ENCODE data around the gene GNG3. TPM values are rescaled to one million over a fixed set of nuclear protein-coding genes. Genes with fewer than 3 reads are reported as not detected.

Gene GNG3
- total and polyA plus RNA-seq, 2 experiments from 2014 or later: 2.1 to 7.2 TPM

DNA sequence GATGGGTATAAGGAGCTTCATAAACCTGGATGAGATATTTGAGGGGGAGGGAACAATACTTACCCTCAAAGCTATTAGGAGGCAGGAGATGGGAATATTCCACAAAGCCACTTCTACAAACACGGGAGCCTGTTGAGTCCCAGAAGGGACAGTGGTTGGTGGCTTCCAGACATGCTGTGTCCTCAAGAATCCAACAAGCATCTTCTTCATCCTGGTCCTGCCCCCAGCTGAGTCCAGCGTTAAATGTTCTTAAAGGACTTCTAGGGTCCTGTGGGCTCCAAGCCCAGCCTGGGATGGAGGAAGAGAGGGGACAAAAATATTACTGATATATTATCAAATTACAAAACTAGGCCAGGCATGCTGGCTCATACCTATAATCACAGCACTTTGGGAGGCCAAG is 40.0 kb upstream of the GNG3 start:
- Histone ChIP-seq H3K4me2 (peak overlapping the region; percentile 97), H3K4me3 (peak overlapping the region; percentile 99), H3F3A (replicated peaks; ENCODE audit: low read depth) (peaks cover 55% of the 10 kb centered on the region), H3K4me1 (ENCODE audit: insufficient read depth) (peaks cover 26% of the 10 kb centered on the region), H3K79me2 (replicated peaks; ENCODE audit: insufficient read depth) (peaks cover 51% of the 10 kb centered on the region), H4K20me1 (replicated peaks; ENCODE audit: insufficient read depth) (peaks cover 15% of the 10 kb centered on the region), H3K27ac (ENCODE audit: low read depth) (peak overlapping the region; percentile 79), H3K9me2 (ENCODE audit: insufficient read depth) (no peaks in the 10 kb centered on the region), H2AFZ (no peak overlapping the region), H3K27me3 (ENCODE audit: insufficient read depth) (no peaks in the 10 kb centered on the region), H3K36me3 (ENCODE audit: insufficient read depth) (peaks cover 15% of the 10 kb centered on the region)
- TF ChIP-seq STAT1 (IDR thresholded peaks at IDR 0.05; ENCODE audit: unreplicated experiment): no peak
- Mint-ChIP-seq H3K9me3 (no peaks in the 10 kb centered on the region; the same call in none of the 3 replicates), H3K27ac (no peak overlapping the region), H3K4me3 (peak overlapping the region; percentile 98), H3K27me3 (ENCODE audit: insufficient read depth, low read depth, poor library complexity) (peaks cover 24% of the 10 kb centered on the region), H3K4me1 (peaks cover 17% of the 10 kb centered on the region), H3K36me3 (ENCODE audit: low read depth) (peaks cover 49% of the 10 kb centered on the region)
- DNase-seq (ENCODE audit: low spot score): no peak
- ATAC-seq: no peak

DNA sequence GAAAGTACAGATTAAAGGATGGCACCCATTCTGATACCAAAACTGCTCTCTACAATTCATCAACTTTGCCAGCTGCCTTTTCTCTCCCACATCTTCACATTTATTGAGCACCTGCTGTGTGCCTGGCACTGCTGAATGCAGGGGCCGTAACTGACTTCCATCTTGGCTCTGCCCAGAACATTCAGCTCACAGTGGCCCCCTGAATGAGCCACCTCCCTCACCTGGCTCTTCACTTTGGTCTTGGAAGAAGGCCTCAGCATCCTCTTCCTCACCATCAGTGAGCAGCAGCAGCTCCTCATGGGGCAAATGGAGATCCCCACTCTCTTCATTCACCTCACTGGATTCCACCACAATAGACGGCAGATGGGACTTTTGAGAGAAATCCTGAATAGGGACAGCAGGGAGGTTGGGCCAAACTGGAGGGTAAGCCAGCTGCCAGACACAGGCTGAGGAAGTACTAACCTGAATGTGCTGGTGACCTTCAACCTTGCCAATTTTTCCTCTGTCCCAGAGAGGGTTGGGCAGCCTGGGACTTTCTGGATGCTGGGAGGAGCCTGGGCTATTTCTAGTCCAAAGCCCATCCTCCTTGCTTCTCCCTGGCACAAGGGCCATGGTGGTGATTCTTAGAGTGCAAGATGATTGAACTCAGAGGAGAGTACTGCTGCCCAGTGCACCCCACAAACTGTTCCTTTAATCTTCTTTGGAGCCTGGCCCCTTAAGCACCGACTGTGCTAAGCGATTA is 37.9 kb upstream of the GNG3 start:
- peaks cover 15% of the 10 kb centered on the region for H4K20me1 ChIP-seq (replicated peaks; ENCODE audit: insufficient read depth)
- no peak for TF ChIP-seq ZNF331 (CRISPR knock-in tag; IDR thresholded peaks at IDR 0.05; ENCODE audit: low read depth)
- TF ChIP-seq ZNF114 (CRISPR knock-in tag; IDR thresholded peaks at IDR 0.05): no peak
- no peak for TF ChIP-seq EZH2 (IDR thresholded peaks at IDR 0.05; ENCODE audit: low read depth, unreplicated experiment)
- no peak for TF ChIP-seq POLR2AphosphoS5 (IDR thresholded peaks at IDR 0.05; ENCODE audit: low read depth)
- TF ChIP-seq, protein P1, sequence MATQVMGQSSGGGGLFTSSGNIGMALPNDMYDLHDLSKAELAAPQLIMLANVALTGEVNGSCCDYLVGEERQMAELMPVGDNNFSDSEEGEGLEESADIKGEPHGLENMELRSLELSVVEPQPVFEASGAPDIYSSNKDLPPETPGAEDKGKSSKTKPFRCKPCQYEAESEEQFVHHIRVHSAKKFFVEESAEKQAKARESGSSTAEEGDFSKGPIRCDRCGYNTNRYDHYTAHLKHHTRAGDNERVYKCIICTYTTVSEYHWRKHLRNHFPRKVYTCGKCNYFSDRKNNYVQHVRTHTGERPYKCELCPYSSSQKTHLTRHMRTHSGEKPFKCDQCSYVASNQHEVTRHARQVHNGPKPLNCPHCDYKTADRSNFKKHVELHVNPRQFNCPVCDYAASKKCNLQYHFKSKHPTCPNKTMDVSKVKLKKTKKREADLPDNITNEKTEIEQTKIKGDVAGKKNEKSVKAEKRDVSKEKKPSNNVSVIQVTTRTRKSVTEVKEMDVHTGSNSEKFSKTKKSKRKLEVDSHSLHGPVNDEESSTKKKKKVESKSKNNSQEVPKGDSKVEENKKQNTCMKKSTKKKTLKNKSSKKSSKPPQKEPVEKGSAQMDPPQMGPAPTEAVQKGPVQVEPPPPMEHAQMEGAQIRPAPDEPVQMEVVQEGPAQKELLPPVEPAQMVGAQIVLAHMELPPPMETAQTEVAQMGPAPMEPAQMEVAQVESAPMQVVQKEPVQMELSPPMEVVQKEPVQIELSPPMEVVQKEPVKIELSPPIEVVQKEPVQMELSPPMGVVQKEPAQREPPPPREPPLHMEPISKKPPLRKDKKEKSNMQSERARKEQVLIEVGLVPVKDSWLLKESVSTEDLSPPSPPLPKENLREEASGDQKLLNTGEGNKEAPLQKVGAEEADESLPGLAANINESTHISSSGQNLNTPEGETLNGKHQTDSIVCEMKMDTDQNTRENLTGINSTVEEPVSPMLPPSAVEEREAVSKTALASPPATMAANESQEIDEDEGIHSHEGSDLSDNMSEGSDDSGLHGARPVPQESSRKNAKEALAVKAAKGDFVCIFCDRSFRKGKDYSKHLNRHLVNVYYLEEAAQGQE (IDR thresholded peaks at IDR 0.05; ENCODE audit: unreplicated experiment): no peak
- TF ChIP-seq, protein P2, sequence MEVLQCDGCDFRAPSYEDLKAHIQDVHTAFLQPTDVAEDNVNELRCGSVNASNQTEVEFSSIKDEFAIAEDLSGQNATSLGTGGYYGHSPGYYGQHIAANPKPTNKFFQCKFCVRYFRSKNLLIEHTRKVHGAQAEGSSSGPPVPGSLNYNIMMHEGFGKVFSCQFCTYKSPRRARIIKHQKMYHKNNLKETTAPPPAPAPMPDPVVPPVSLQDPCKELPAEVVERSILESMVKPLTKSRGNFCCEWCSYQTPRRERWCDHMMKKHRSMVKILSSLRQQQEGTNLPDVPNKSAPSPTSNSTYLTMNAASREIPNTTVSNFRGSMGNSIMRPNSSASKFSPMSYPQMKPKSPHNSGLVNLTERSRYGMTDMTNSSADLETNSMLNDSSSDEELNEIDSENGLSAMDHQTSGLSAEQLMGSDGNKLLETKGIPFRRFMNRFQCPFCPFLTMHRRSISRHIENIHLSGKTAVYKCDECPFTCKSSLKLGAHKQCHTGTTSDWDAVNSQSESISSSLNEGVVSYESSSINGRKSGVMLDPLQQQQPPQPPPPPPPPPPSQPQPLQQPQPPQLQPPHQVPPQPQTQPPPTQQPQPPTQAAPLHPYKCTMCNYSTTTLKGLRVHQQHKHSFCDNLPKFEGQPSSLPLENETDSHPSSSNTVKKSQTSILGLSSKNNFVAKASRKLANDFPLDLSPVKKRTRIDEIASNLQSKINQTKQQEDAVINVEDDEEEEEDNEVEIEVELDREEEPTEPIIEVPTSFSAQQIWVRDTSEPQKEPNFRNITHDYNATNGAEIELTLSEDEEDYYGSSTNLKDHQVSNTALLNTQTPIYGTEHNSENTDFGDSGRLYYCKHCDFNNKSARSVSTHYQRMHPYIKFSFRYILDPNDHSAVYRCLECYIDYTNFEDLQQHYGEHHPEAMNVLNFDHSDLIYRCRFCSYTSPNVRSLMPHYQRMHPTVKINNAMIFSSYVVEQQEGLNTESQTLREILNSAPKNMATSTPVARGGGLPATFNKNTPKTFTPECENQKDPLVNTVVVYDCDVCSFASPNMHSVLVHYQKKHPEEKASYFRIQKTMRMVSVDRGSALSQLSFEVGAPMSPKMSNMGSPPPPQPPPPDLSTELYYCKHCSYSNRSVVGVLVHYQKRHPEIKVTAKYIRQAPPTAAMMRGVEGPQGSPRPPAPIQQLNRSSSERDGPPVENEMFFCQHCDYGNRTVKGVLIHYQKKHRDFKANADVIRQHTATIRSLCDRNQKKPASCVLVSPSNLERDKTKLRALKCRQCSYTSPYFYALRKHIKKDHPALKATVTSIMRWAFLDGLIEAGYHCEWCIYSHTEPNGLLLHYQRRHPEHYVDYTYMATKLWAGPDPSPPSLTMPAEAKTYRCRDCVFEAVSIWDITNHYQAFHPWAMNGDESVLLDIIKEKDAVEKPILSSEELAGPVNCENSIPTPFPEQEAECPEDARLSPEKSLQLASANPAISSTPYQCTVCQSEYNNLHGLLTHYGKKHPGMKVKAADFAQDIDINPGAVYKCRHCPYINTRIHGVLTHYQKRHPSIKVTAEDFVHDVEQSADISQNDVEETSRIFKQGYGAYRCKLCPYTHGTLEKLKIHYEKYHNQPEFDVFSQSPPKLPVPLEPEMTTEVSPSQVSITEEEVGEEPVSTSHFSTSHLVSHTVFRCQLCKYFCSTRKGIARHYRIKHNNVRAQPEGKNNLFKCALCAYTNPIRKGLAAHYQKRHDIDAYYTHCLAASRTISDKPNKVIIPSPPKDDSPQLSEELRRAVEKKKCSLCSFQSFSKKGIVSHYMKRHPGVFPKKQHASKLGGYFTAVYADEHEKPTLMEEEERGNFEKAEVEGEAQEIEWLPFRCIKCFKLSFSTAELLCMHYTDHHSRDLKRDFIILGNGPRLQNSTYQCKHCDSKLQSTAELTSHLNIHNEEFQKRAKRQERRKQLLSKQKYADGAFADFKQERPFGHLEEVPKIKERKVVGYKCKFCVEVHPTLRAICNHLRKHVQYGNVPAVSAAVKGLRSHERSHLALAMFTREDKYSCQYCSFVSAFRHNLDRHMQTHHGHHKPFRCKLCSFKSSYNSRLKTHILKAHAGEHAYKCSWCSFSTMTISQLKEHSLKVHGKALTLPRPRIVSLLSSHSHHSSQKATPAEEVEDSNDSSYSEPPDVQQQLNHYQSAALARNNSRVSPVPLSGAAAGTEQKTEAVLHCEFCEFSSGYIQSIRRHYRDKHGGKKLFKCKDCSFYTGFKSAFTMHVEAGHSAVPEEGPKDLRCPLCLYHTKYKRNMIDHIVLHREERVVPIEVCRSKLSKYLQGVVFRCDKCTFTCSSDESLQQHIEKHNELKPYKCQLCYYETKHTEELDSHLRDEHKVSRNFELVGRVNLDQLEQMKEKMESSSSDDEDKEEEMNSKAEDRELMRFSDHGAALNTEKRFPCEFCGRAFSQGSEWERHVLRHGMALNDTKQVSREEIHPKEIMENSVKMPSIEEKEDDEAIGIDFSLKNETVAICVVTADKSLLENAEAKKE (CRISPR knock-in tag; IDR thresholded peaks at IDR 0.05): no peak
- TF ChIP-seq, protein P3, sequence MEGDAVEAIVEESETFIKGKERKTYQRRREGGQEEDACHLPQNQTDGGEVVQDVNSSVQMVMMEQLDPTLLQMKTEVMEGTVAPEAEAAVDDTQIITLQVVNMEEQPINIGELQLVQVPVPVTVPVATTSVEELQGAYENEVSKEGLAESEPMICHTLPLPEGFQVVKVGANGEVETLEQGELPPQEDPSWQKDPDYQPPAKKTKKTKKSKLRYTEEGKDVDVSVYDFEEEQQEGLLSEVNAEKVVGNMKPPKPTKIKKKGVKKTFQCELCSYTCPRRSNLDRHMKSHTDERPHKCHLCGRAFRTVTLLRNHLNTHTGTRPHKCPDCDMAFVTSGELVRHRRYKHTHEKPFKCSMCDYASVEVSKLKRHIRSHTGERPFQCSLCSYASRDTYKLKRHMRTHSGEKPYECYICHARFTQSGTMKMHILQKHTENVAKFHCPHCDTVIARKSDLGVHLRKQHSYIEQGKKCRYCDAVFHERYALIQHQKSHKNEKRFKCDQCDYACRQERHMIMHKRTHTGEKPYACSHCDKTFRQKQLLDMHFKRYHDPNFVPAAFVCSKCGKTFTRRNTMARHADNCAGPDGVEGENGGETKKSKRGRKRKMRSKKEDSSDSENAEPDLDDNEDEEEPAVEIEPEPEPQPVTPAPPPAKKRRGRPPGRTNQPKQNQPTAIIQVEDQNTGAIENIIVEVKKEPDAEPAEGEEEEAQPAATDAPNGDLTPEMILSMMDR (conservative IDR thresholded peaks at IDR 0.05; ENCODE audit: low read depth in 2 of 2): no peak
- TF ChIP-seq CREB1 (CRISPR knock-in tag; IDR thresholded peaks at IDR 0.05; ENCODE audit: low read depth): no peak
- no peaks in the 10 kb centered on the region for H3K27me3 ChIP-seq (ENCODE audit: insufficient read depth)
- 0 out of 2 replicates have a peak overlapping the region, but pooled peaks have one; percentile 11 for H3K27ac Mint-ChIP-seq
- peaks cover 27% of the 10 kb centered on the region for H3K27me3 Mint-ChIP-seq (ENCODE audit: insufficient read depth, low read depth, poor library complexity)
- H3K9me2 ChIP-seq (ENCODE audit: insufficient read depth): no peaks in the 10 kb centered on the region
- H3K36me3 Mint-ChIP-seq (ENCODE audit: low read depth): peaks cover 54% of the 10 kb centered on the region
- H3K4me1 ChIP-seq (ENCODE audit: insufficient read depth): peaks cover 31% of the 10 kb centered on the region
- peak overlapping the region; percentile 90 for H3K4me3 Mint-ChIP-seq
- DNase-seq (ENCODE audit: low spot score): peak; percentile 47
- H3K4me2 ChIP-seq: no peak overlapping the region
- peaks cover 46% of the 10 kb centered on the region for H3K79me2 ChIP-seq (replicated peaks; ENCODE audit: insufficient read depth)
- H3K9me3 Mint-ChIP-seq: no peaks in the 10 kb centered on the region; the same call in none of the 3 replicates
- H3K27ac ChIP-seq (ENCODE audit: low read depth): peak overlapping the region; percentile 92
- no peak overlapping the region; the same call in 1 of the 2 replicates for H3K4me3 ChIP-seq
- H3K36me3 ChIP-seq (ENCODE audit: insufficient read depth): peaks cover 7% of the 10 kb centered on the region
- H3F3A ChIP-seq (replicated peaks; ENCODE audit: low read depth): peaks cover 54% of the 10 kb centered on the region
- no peak for ATAC-seq
- H2AFZ ChIP-seq: no peak overlapping the region
- H3K4me1 Mint-ChIP-seq: peaks cover 17% of the 10 kb centered on the region

Measured in GM23338 (cell line).